ENCODE measurements around the gene SEPTIN2.
"Not testable (repeated sequence)": the region's sequence is repeated elsewhere in the genome, so short reads cannot be mapped to it uniquely, and the experiment has no call there.

DNA sequence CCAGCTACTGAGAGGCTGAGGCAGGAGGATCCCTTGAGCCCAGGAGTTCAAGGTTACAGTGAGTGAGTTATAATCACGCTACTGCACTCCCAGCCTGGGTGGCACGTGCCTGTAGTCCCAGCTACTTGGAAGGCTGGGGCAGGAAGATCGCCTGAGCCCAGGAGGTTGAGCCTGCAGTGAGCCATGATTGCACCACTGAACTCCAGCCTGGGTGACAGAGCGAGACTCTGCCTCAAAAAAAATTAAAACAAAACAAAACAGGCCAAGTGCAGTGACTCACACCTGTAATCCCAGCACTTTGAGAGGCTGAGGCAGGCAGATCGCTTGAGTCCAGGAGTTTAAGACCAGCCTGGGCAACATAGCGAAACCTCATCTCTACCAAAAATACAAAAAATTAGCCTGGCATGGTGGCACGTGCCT lies 22.3 kb upstream of the SEPTIN2 start:
- TF ChIP-seq POLR2AphosphoS5 (IDR thresholded peaks at IDR 0.05; ENCODE audit: low read length); ATF3 (IDR thresholded peaks at IDR 0.05; ENCODE audit: borderline replicate concordance, extremely low read depth, low read depth, low read length); BCL11A (IDR thresholded peaks at IDR 0.05; ENCODE audit: low read depth, low read length); CREM (IDR thresholded peaks at IDR 0.05; ENCODE audit: low read depth): not testable (repeated sequence)
- TF ChIP-seq, protein P1, sequence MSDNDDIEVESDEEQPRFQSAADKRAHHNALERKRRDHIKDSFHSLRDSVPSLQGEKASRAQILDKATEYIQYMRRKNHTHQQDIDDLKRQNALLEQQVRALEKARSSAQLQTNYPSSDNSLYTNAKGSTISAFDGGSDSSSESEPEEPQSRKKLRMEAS (IDR thresholded peaks at IDR 0.05; ENCODE audit: low read depth, low read length) = not testable (repeated sequence)

Data from GM12878 (cell line).